ENCODE data around the gene FBLN7. TPM values are rescaled to one million over a fixed set of nuclear protein-coding genes. Genes with fewer than 3 reads are reported as not detected.
"Not testable (repeated sequence)": the region's sequence is repeated elsewhere in the genome, so short reads cannot be mapped to it uniquely, and the experiment has no call there.

FBLN7 gene
- total RNA-seq, 4 donors from 2014 or later = 2.5 to 5.8 (median 4.0) TPM

DNA sequence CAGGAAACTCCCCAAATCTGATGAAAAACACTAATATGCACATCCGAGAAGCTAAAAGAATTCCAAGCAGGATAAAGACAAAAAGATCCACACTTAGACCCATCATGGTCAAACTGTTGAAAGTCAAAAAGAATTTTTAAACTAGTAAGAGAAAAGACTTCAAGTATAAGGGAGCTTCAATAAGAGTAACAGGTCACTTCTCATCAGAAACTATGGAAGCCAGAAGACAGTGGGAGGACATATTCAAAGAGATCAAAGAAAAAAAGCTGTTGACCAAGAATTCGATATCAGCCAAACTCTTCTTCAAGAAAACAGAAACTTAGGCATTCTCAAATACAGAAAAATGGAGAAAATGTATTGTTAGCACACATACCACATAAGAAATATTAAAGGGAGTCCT, 66.2 kb downstream of the FBLN7 start:
- no peak overlapping the region for H3K27ac ChIP-seq
- H3K9me3 ChIP-seq = no peaks in the 10 kb centered on the region
- 100% methylated on average over 2 of the region's 2 CpGs for WGBS
- DNase-seq (ENCODE audit: low spot score in 2 of 2) = no peak
- no peaks in the 10 kb centered on the region for H3K27me3 ChIP-seq
- no peaks in the 10 kb centered on the region for H3K4me1 ChIP-seq
- TF ChIP-seq, protein P1, sequence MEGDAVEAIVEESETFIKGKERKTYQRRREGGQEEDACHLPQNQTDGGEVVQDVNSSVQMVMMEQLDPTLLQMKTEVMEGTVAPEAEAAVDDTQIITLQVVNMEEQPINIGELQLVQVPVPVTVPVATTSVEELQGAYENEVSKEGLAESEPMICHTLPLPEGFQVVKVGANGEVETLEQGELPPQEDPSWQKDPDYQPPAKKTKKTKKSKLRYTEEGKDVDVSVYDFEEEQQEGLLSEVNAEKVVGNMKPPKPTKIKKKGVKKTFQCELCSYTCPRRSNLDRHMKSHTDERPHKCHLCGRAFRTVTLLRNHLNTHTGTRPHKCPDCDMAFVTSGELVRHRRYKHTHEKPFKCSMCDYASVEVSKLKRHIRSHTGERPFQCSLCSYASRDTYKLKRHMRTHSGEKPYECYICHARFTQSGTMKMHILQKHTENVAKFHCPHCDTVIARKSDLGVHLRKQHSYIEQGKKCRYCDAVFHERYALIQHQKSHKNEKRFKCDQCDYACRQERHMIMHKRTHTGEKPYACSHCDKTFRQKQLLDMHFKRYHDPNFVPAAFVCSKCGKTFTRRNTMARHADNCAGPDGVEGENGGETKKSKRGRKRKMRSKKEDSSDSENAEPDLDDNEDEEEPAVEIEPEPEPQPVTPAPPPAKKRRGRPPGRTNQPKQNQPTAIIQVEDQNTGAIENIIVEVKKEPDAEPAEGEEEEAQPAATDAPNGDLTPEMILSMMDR (IDR thresholded peaks at IDR 0.05) = no peak
- TF ChIP-seq EP300 (IDR thresholded peaks at IDR 0.05) = no peak
- no peaks in the 10 kb centered on the region for H3K36me3 ChIP-seq
- no peak overlapping the region for H3K4me3 ChIP-seq

- WGBS = 94% methylated on average over 3 of the region's 3 CpGs
- not testable (repeated sequence) for DNase-seq (ENCODE audit: low spot score in 2 of 2)
These were observed 69.7 kb downstream of the FBLN7 start for GRCh38 chr2:112207905-112208304.

GRCh38 chr2:112216167-112216566, 78.0 kb downstream of the FBLN7 start:
- H3K4me1 ChIP-seq = no peaks in the 10 kb centered on the region
- no peak overlapping the region for H3K4me3 ChIP-seq
- no peak overlapping the region for H3K27ac ChIP-seq
- no peak for TF ChIP-seq POLR2A (IDR thresholded peaks at IDR 0.05)
- TF ChIP-seq, protein P1 (IDR thresholded peaks at IDR 0.05) = no peak
- TF ChIP-seq POLR2AphosphoS5 (IDR thresholded peaks at IDR 0.05) = no peak
- TF ChIP-seq EP300 (IDR thresholded peaks at IDR 0.05) = no peak
- no peaks in the 10 kb centered on the region for H3K9me3 ChIP-seq
- 90% methylated on average over 3 of the region's 3 CpGs for whole genome bisulfite sequencing
- no peak for DNase-seq (ENCODE audit: low spot score in 2 of 2)
- H3K36me3 ChIP-seq = peaks cover 22% of the 10 kb centered on the region
- H3K27me3 ChIP-seq = no peaks in the 10 kb centered on the region

More at GRCh38 chr2:112207905-112208304, 69.7 kb downstream of the FBLN7 start:
- H3K36me3 ChIP-seq, H3K27ac ChIP-seq, H3K4me3 ChIP-seq, H3K4me1 ChIP-seq, H3K9me3 ChIP-seq, H3K27me3 ChIP-seq: not testable (repeated sequence)

DNA sequence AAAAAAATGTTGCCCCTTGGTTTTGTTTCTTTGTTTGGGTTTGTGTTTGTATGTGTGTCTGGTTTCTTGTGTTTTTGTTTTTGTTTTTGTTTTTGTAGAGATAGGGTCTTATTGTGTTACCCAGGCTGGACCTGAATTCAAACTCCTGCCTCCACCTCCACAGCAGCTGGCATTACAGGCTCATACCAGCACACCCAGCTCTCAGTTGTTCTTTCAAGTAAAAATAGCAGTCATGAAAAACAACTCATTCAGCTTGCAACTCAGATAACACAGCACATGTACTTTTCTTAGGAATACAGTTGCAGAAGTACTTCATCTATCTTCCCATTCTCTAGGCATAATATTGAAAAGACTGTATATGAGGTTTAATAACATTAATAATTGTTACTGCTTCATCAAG, 79.7 kb downstream of the FBLN7 start:
- no peaks in the 10 kb centered on the region for H3K27me3 ChIP-seq
- peaks cover 18% of the 10 kb centered on the region for H3K36me3 ChIP-seq
- H3K4me3 ChIP-seq = no peak overlapping the region
- H3K4me1 ChIP-seq = no peaks in the 10 kb centered on the region
- H3K27ac ChIP-seq = no peak overlapping the region
- DNase-seq (ENCODE audit: low spot score in 2 of 2) = no peak
- TF ChIP-seq, protein P1 (IDR thresholded peaks at IDR 0.05) = no peak
- no peak for TF ChIP-seq EP300 (IDR thresholded peaks at IDR 0.05)
- no peak for TF ChIP-seq POLR2AphosphoS5 (IDR thresholded peaks at IDR 0.05)
- TF ChIP-seq POLR2A (IDR thresholded peaks at IDR 0.05) = no peak
- H3K9me3 ChIP-seq = no peaks in the 10 kb centered on the region

DNA sequence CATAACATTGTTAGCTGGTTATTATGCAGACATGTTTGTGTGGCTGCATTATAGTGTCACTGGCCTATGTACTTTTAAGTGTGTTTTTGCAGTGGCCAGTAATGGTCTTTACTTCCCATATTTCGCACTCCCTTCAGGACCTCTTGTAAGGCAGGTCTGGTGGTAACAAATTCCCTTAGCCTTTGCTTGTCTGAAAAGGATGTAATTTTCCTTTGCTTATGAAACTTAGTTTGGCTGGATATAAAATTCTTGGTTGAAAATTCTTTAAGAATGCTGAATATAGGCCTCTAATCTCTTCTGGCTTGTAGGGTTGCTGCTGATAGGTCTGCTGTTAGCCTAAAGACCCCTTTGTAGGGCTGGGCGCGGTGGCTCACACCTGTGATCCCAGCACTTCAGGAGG, 82.0 kb downstream of the FBLN7 start:
- no peaks in the 10 kb centered on the region for H3K27me3 ChIP-seq
- H3K4me1 ChIP-seq = no peaks in the 10 kb centered on the region
- no peak overlapping the region for H3K4me3 ChIP-seq
- TF ChIP-seq, protein P1 (IDR thresholded peaks at IDR 0.05) = no peak
- TF ChIP-seq POLR2AphosphoS5 (IDR thresholded peaks at IDR 0.05) (no peak), EP300 (IDR thresholded peaks at IDR 0.05) (no peak), POLR2A (IDR thresholded peaks at IDR 0.05) (no peak)
- no peaks in the 10 kb centered on the region for H3K9me3 ChIP-seq
- no peak for DNase-seq (ENCODE audit: low spot score in 2 of 2)
- no peak overlapping the region for H3K27ac ChIP-seq
- peaks cover 8% of the 10 kb centered on the region for H3K36me3 ChIP-seq
- WGBS = 100% methylated on average over 3 of the region's 3 CpGs

DNA sequence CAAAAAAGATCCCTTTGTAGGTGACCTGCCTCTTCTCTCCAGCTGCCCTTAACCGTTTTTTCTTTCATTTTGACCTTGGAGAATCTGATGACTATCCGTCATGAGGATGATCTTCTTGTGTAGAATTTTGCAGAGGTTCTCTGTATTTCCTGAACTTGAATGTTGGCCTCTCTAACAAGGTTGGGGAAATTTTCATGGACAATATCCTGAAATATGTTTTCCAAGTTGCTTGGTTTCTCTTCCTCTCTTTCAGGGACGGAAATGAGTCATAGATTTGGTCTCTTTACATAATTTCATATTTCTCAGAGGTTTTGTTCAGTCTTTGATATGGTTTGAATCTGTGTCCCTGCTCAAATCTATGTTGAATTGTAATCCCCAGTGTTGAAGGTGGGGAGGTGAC, 82.6 kb downstream of the FBLN7 start:
- H3K9me3 ChIP-seq = no peaks in the 10 kb centered on the region
- no peak overlapping the region for H3K4me3 ChIP-seq
- TF ChIP-seq POLR2A (IDR thresholded peaks at IDR 0.05) (no peak), POLR2AphosphoS5 (IDR thresholded peaks at IDR 0.05) (no peak), EP300 (IDR thresholded peaks at IDR 0.05) (no peak)
- TF ChIP-seq, protein P1 (IDR thresholded peaks at IDR 0.05) = no peak
- no peaks in the 10 kb centered on the region for H3K27me3 ChIP-seq
- no peak for DNase-seq (ENCODE audit: low spot score in 2 of 2)
- no peak overlapping the region for H3K27ac ChIP-seq
- WGBS = 91% methylated on average over 3 of the region's 3 CpGs
- H3K4me1 ChIP-seq = no peaks in the 10 kb centered on the region
- peaks cover 13% of the 10 kb centered on the region for H3K36me3 ChIP-seq

Measured in suprapubic skin (tissue), 4 donors.